HepG2 (cell line): ENCODE data around the gene CHMP4B. TPM values are rescaled to one million over a fixed set of nuclear protein-coding genes. Genes with fewer than 3 reads are reported as not detected.
A peak's percentile ranks its signal among the peaks of the same experiment; 100 is the strongest.

ENCODE experiments used
- ATAC-seq: fragments of 200-7000 bp; cut with Tn5 transposase; 3 replicates; pipeline ENCODE4 v1.9.1; 2020; ENCODE audit warnings: mild to moderate bottlenecking, moderate library complexity
- BruUV-seq: library from RNA; stranded (reverse); fragments of 400-500 nt; replicated peaks from 2 replicates; lab custom pipeline; 2021; lab: Mats Ljungman, UMichigan
- CTCF ChIA-PET: fragments of 300-600 bp; formaldehyde crosslinking; extraction: SDS; loops from one replicate; lab custom pipeline; 2021; ENCODE audit warnings: low total read pairs, inconsistent platforms, low intra/inter-chr PET ratio; lab: Yijun Ruan, JAX
- POLR2A ChIA-PET: fragments of 350-600 bp; sonication (Branson Sonifier 250); formaldehyde crosslinking; loops from one replicate; lab custom pipeline; 2020; ENCODE audit warnings: antibody characterized with exemption, inconsistent platforms; lab: Yijun Ruan, JAX
- DNase-seq: peaks from one replicate; pipeline ENCODE4 v3.0.0-alpha.2; 2015; ENCODE audit warnings: low spot score
- FAIRE-seq: peaks from 3 replicates; lab custom pipeline; 2011; peaks lifted over from hg19 to GRCh38; lab: Jason Lieb, UNC
- H2AFZ ChIP-seq: one replicate; pipeline ENCODE4 v1.6.1; 2011; ENCODE audit warnings: low read length, inconsistent platforms
- H3K27ac ChIP-seq: fragments of 300-600 bp; 3 replicates; pipeline ENCODE4 v1.8.0; 2011; ENCODE audit warnings: mixed run types, mild to moderate bottlenecking, mixed read lengths, low read length, inconsistent platforms; ENCODE audit not compliant: insufficient read depth; ENCODE audit errors: extremely low read length
- H3K27me3 ChIP-seq, 2 experiments: fragments of 200-600 bp in 1 of 2; 2 replicates in 1 of 2; 3 replicates in 1 of 2; pipeline versions ENCODE4 v1.6.0 to v1.8.0; 2011; ENCODE audit warnings: low read length in 2 of 2, mild to moderate bottlenecking in 2 of 2, moderate library complexity in 2 of 2, inconsistent platforms in 1 of 2; ENCODE audit not compliant: insufficient read depth in 2 of 2, control insufficient read depth in 1 of 2
- H3K36me3 ChIP-seq, 2 experiments: fragments of 200-600 bp in 1 of 2; replicated peaks in 1 of 2; 2 replicates in 1 of 2; 3 replicates in 1 of 2; pipeline versions ENCODE4 v1.5.1 to v1.8.0; 2011; ENCODE audit warnings: low read length in 2 of 2, inconsistent platforms in 1 of 2; ENCODE audit not compliant: insufficient read depth in 2 of 2, control insufficient read depth in 1 of 2
- H3K4me1 ChIP-seq: 2 replicates; pipeline ENCODE4 v1.5.1; 2012; ENCODE audit warnings: low read length, inconsistent platforms; ENCODE audit not compliant: insufficient read depth
- H3K4me2 ChIP-seq: 2 replicates; pipeline ENCODE4 v1.6.0; 2011; ENCODE audit warnings: low read depth, low read length, inconsistent platforms
- H3K4me3 ChIP-seq, 3 experiments: fragments of 200-600 bp in 1 of 3; sonication (generic), shearing (Covaris generic) in 1 of 3; replicated peaks in 1 of 3; 2 replicates each; pipeline ENCODE4 v1.5.1; 2011 to 2016; ENCODE audit warnings: low read length in 3 of 3, inconsistent platforms in 2 of 3, low read depth in 2 of 3, mild to moderate bottlenecking in 2 of 3, control low read depth in 1 of 3, mixed read lengths in 1 of 3; ENCODE audit not compliant: insufficient read depth in 1 of 3
- H3K79me2 ChIP-seq: one replicate; pipeline ENCODE4 v1.6.1; 2011; ENCODE audit warnings: low read length, inconsistent platforms; ENCODE audit not compliant: insufficient read depth
- H3K9ac ChIP-seq: 2 replicates; pipeline ENCODE4 v1.6.0; 2011; ENCODE audit warnings: mild to moderate bottlenecking, low read depth, low read length, inconsistent platforms; ENCODE audit not compliant: insufficient read depth
- H3K9me3 ChIP-seq: 2 replicates; pipeline ENCODE4 v1.5.1; 2012; ENCODE audit warnings: mild to moderate bottlenecking, low read length
- H4K20me1 ChIP-seq: 2 replicates; pipeline ENCODE4 v1.6.0; 2011; ENCODE audit warnings: inconsistent platforms, mild to moderate bottlenecking, low read length, moderate library complexity; ENCODE audit not compliant: insufficient read depth
- GABPB1 ChIP-seq: IDR thresholded peaks from 2 replicates; pipeline ENCODE4 v1.6.1; 2016; ENCODE audit warnings: mild to moderate bottlenecking, missing genetic modification reagents, moderate library complexity, missing compliant biosample characterization
- HIVEP1 ChIP-seq: sonication (generic); formaldehyde crosslinking; IDR thresholded peaks from 2 replicates; pipeline ENCODE4 v1.4.0; 2020; ENCODE audit warnings: mild to moderate bottlenecking, missing genetic modification reagents
- NCOR1 ChIP-seq: fragments of 200-600 bp; sonication (generic); IDR thresholded peaks from 2 replicates; pipeline ENCODE4 v1.7.0; 2017; ENCODE audit warnings: antibody characterized with exemption, low read length, borderline replicate concordance
- RAD51 ChIP-seq: fragments of 450-650 bp; IDR thresholded peaks from 2 replicates; pipeline ENCODE4 v1.6.1; 2016; ENCODE audit warnings: borderline replicate concordance
- SNAPC4 ChIP-seq: sonication (generic); formaldehyde crosslinking; IDR thresholded peaks from 2 replicates; pipeline ENCODE4 v1.4.0; 2020; ENCODE audit warnings: mild to moderate bottlenecking, missing genetic modification reagents
- USF2 ChIP-seq, 2 experiments: sonication (generic) in 1 of 2; formaldehyde crosslinking in 1 of 2; IDR thresholded peaks; 2 replicates each; pipeline versions ENCODE4 v1.5.1 to v1.6.1; 2011 to 2020; ENCODE audit warnings: borderline replicate concordance in 1 of 2, low read depth in 1 of 2, low read length in 1 of 2, mild to moderate bottlenecking in 1 of 2, missing genetic modification reagents in 1 of 2, moderate library complexity in 1 of 2
- ZNF557 ChIP-seq: sonication (generic); formaldehyde crosslinking; IDR thresholded peaks from 2 replicates; pipeline ENCODE4 v1.4.0; 2020; ENCODE audit warnings: missing genetic modification reagents
- ZNF597 ChIP-seq: sonication (generic); formaldehyde crosslinking; IDR thresholded peaks from 2 replicates; pipeline ENCODE4 v1.5.0; 2020; ENCODE audit warnings: missing genetic modification reagents
- ZSCAN12 ChIP-seq: sonication (generic); formaldehyde crosslinking; IDR thresholded peaks from 2 replicates; pipeline ENCODE4 v1.9.0; 2021; ENCODE audit warnings: mild to moderate bottlenecking, missing genetic modification reagents
- WGBS: methylation state at CpG from one replicate; pipeline ENCODE4 v1.1.6; 2017; ENCODE audit warnings: low lambda C conversion rate; 5-methylcytosine and 5-hydroxymethylcytosine counted together
- in situ Hi-C: cut with HindIII; loops from 2 replicates; pipeline ENCODE4 v1.10.0; 2017; ENCODE audit warnings: low pct_unique_long_range_greater_than_20kb; ENCODE audit not compliant: extremely low pct_ligation_motif_present
- intact Hi-C: fragments of 100-400 bp; cut with micrococcal nuclease; formaldehyde crosslinking; loops from one replicate; pipeline ENCODE4 v1.10.0; 2022; ENCODE audit not compliant: unreplicated experiment
- polyA plus RNA-seq, 8 experiments: library from polyadenylated mRNA; depleted of rRNA in 3 of 8; stranded (reverse) in 7 of 8; unstranded in 1 of 8; fragments of >200 nt; fragmentation: Illumina TruSeq in 4 of 8; extraction: Trizol in 4 of 8; gene quantifications; 2 replicates each; pipeline versions ENCODE4 v1.2.1 to v1.2.3, GENCODE V29; 2011 to 2016; ENCODE audit warnings: low read depth in 4 of 8, missing spikeins in 1 of 8, mixed read lengths in 1 of 8; ENCODE audit not compliant: insufficient read depth in 1 of 8
- total RNA-seq, 5 experiments: library from RNA; depleted of rRNA; stranded (reverse); fragments of >200 nt; fragmentation: Illumina TruSeq; extraction: Trizol; gene quantifications; 2 replicates each; pipeline ENCODE4 v1.2.3, GENCODE V29; 2016; ENCODE audit warnings: low read depth in 1 of 5

CHMP4B gene
- total and polyA plus RNA-seq, 2 of the 13 experiments (the other 11 are each of a cell fraction or from before 2014, with no cell fraction given) = 40.1 to 45.6 TPM

- peaks cover 5 to 32% of the 10 kb centered on the region in 2 experiments; a peak in 4 of 5 replicates for H3K27me3 ChIP-seq
- POLR2A ChIA-PET = no interaction called here
- BruUV-seq = no TSS peak
- no peak overlapping the region for H3K4me3 ChIP-seq
- DNase-seq = no peak
- in situ Hi-C loops = no loop called here
- H3K9ac ChIP-seq = no peak overlapping the region
- ATAC-seq = no peak
- no peaks in the 10 kb centered on the region for H3K79me2 ChIP-seq
- H3K4me1 ChIP-seq = no peaks in the 10 kb centered on the region
- CTCF ChIA-PET = no interaction called here
- H3K9me3 ChIP-seq = peaks cover 15% of the 10 kb centered on the region
- no peak overlapping the region for H3K4me2 ChIP-seq
- no peak overlapping the region for H2AFZ ChIP-seq
- H3K27ac ChIP-seq = no peak overlapping the region
- no peak for TF ChIP-seq HIVEP1
- 0 out of 2 replicates have a peak, but pooled peaks have one; percentile 26 for TF ChIP-seq SNAPC4 (CRISPR knock-in tag)
- H4K20me1 ChIP-seq = no peaks in the 10 kb centered on the region
- WGBS = 31% methylated on average over 6 of the region's 6 CpGs
- H3K36me3 ChIP-seq = no peaks in the 10 kb centered on the region
- intact Hi-C loops = no loop called here
- no peak for FAIRE-seq
Observed at GRCh38 chr20:33875534-33876026, 64.4 kb downstream of the CHMP4B start.

GRCh38 chr20:33878583-33878982, 67.4 kb downstream of the CHMP4B start:
- Histone ChIP-seq H3K27me3 (peaks cover 3 to 25% of the 10 kb centered on the region in 2 experiments; a peak in 3 of 5 replicates), H3K4me3 (no peak overlapping the region), H2AFZ (no peak overlapping the region), H3K9ac (no peak overlapping the region), H4K20me1 (no peaks in the 10 kb centered on the region), H3K4me2 (no peak overlapping the region), H3K9me3 (peaks cover 15% of the 10 kb centered on the region), H3K4me1 (no peaks in the 10 kb centered on the region), H3K27ac (no peak overlapping the region), H3K79me2 (no peaks in the 10 kb centered on the region), H3K36me3 (no peaks in the 10 kb centered on the region)
- ChIA-PET CTCF (no interaction called here), POLR2A (no interaction called here)
- BruUV-seq = no TSS peak
- DNase-seq = no peak
- in situ Hi-C loops = no loop called here
- WGBS = 33% methylated on average over 2 of the region's 2 CpGs
- no peak for FAIRE-seq
- intact Hi-C loops = no loop called here
- no peak for ATAC-seq
- no peak for TF ChIP-seq ZNF597 (CRISPR knock-in tag)
- TF ChIP-seq USF2 (IDR thresholded peaks at IDR 0.05; ENCODE audit: low read depth, low read length) = no peak
- TF ChIP-seq USF2 (CRISPR knock-in tag; IDR thresholded peaks at IDR 0.05; ENCODE audit: borderline replicate concordance) = no peak
- TF ChIP-seq GABPB1 (CRISPR knock-in tag) = no peak
- no peak for TF ChIP-seq ZSCAN12
- TF ChIP-seq RAD51 = no peak
- no peak for TF ChIP-seq NCOR1
- TF ChIP-seq ZNF557 (CRISPR knock-in tag) = no peak
